KMS-11 (cell line): Measurements from ENCODE around the gene SNTG2.

ENCODE experiments used
- H2AFZ ChIP-seq: fragments of 200-600 bp; sonication (generic); 2 replicates; pipeline ENCODE4 v1.6.1; 2016; ENCODE audit warnings: antibody characterized with exemption, mixed run types, low read depth
- H3K27ac ChIP-seq: fragments of 200-600 bp; sonication (generic); 2 replicates; pipeline ENCODE4 v1.6.1; 2016; ENCODE audit warnings: mild to moderate bottlenecking, mixed run types
- H3K27me3 ChIP-seq: fragments of 200-600 bp; sonication (generic); 2 replicates; pipeline ENCODE4 v1.6.1; 2017; ENCODE audit warnings: mild to moderate bottlenecking, low read depth, mixed run types, moderate library complexity; ENCODE audit not compliant: insufficient read depth
- H3K36me3 ChIP-seq: fragments of 200-600 bp; sonication (generic); 2 replicates; pipeline ENCODE4 v1.6.1; 2017; ENCODE audit warnings: mild to moderate bottlenecking, mixed run types; ENCODE audit not compliant: insufficient read depth
- H3K4me1 ChIP-seq: fragments of 200-600 bp; sonication (generic); 2 replicates; pipeline ENCODE4 v1.6.1; 2016; ENCODE audit warnings: mild to moderate bottlenecking, low read depth, mixed run types; ENCODE audit not compliant: poor library complexity, severe bottlenecking
- H3K4me2 ChIP-seq: fragments of 200-600 bp; sonication (generic); 2 replicates; pipeline ENCODE4 v1.7.0; 2016; ENCODE audit warnings: mild to moderate bottlenecking, mixed run types
- H3K4me3 ChIP-seq: fragments of 200-600 bp; sonication (generic); IDR thresholded peaks from 2 replicates; pipeline ENCODE4 v1.6.1; 2017; ENCODE audit warnings: low read depth, low read length, mixed read lengths; ENCODE audit not compliant: insufficient read depth
- H3K79me2 ChIP-seq: fragments of 200-600 bp; sonication (generic); 2 replicates; pipeline ENCODE4 v1.6.1; 2016; ENCODE audit warnings: low read depth, mixed run types; ENCODE audit not compliant: insufficient read depth
- H3K9ac ChIP-seq: fragments of 200-600 bp; sonication (generic); 2 replicates; pipeline ENCODE4 v1.6.1; 2016; ENCODE audit warnings: mild to moderate bottlenecking, mixed run types
- H4K20me1 ChIP-seq: fragments of 200-600 bp; sonication (generic); 2 replicates; pipeline ENCODE4 v1.6.1; 2016; ENCODE audit warnings: mild to moderate bottlenecking, mixed run types; ENCODE audit not compliant: insufficient read depth
- TF ChIP-seq, protein P1 (sequence below): fragments of 200-600 bp; sonication (generic); conservative IDR thresholded peaks from 2 replicates; pipeline ENCODE4 v1.6.1; 2017; ENCODE audit warnings: low read depth, mild to moderate bottlenecking, antibody characterized with exemption, low read length, moderate library complexity, mixed read lengths

Gene SNTG2

DNA sequence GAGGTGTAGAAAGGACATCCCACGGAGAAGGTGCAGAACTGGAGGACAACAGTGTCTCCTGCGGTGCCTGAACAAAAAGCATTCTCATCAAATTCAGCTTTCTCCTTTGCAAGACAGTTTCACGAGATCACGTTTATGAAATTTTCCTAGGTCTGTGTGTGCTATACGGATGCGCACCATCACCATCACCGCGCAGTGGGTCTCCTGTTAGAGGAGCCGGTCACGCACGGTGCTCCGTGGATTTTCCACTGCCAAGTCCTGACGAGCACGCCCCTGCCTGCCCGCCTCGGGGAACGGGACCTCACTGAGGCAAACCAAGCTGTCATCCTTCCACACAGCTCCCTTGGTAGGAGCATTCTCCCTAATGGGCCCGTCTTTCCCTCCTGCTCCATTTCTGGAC lies 322.2 kb downstream of the SNTG2 start:
- H3K4me2 ChIP-seq = no peak overlapping the region
- no peak overlapping the region for H3K4me3 ChIP-seq
- H3K36me3 ChIP-seq = no peaks in the 10 kb centered on the region
- H2AFZ ChIP-seq = no peak overlapping the region
- H3K27ac ChIP-seq = no peak overlapping the region
- H3K4me1 ChIP-seq = no peaks in the 10 kb centered on the region
- H3K9ac ChIP-seq = no peak overlapping the region
- no peaks in the 10 kb centered on the region for H3K27me3 ChIP-seq
- no peaks in the 10 kb centered on the region for H4K20me1 ChIP-seq
- H3K79me2 ChIP-seq = no peaks in the 10 kb centered on the region
- TF ChIP-seq, protein P1, sequence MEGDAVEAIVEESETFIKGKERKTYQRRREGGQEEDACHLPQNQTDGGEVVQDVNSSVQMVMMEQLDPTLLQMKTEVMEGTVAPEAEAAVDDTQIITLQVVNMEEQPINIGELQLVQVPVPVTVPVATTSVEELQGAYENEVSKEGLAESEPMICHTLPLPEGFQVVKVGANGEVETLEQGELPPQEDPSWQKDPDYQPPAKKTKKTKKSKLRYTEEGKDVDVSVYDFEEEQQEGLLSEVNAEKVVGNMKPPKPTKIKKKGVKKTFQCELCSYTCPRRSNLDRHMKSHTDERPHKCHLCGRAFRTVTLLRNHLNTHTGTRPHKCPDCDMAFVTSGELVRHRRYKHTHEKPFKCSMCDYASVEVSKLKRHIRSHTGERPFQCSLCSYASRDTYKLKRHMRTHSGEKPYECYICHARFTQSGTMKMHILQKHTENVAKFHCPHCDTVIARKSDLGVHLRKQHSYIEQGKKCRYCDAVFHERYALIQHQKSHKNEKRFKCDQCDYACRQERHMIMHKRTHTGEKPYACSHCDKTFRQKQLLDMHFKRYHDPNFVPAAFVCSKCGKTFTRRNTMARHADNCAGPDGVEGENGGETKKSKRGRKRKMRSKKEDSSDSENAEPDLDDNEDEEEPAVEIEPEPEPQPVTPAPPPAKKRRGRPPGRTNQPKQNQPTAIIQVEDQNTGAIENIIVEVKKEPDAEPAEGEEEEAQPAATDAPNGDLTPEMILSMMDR = no peak

DNA sequence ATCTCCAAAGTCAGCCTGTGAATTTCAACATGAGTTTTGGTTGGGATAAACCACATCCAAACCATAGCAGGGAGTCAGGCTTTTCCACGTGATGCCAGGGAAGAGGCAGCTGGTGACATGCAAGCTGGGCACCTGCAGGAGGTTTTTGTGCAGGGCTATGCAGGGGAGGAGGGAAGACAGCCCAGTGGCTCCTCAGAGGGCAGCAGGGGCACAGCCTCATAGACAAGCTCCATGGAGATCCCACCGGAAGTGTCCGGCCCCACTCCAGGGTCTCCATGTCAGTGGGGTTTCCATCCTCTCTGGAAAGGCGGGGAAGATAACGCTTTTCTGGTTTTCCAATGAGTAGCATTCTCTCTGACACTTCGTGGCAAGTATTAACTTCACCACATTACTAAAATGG lies 327.0 kb downstream of the SNTG2 start:
- H3K36me3 ChIP-seq = no peaks in the 10 kb centered on the region
- H3K4me1 ChIP-seq = no peaks in the 10 kb centered on the region
- TF ChIP-seq, protein P1 = no peak
- no peak overlapping the region for H3K4me2 ChIP-seq
- H3K4me3 ChIP-seq = no peak overlapping the region
- H3K79me2 ChIP-seq = no peaks in the 10 kb centered on the region
- no peaks in the 10 kb centered on the region for H4K20me1 ChIP-seq
- H2AFZ ChIP-seq = no peak overlapping the region
- H3K27me3 ChIP-seq = no peaks in the 10 kb centered on the region
- H3K9ac ChIP-seq = no peak overlapping the region
- no peak overlapping the region for H3K27ac ChIP-seq

DNA sequence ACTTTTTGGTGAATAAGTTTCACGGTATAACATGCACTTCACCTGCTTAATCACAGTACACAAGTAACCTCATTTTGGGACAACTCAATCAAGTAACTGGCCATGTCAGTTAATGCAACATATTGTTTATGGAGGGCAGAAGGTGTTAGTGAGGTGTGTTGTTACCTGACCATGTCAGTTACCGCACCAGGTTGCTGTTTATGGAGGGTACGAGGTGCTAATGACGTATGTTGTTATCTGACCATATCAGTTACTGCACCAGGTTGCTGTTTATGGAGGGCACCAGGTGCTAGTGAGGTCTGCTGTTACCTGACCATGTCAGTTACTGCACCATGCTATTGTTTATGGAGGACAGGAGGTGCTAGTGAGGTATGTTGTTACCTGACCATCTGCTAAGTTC lies 327.5 kb downstream of the SNTG2 start:
- Histone ChIP-seq H3K4me3 (no peak overlapping the region), H3K4me2 (no peak overlapping the region), H3K9ac (no peak overlapping the region), H3K4me1 (no peaks in the 10 kb centered on the region), H3K27ac (no peak overlapping the region), H4K20me1 (no peaks in the 10 kb centered on the region), H3K27me3 (no peaks in the 10 kb centered on the region), H2AFZ (no peak overlapping the region), H3K36me3 (no peaks in the 10 kb centered on the region), H3K79me2 (no peaks in the 10 kb centered on the region)
- TF ChIP-seq, protein P1 = no peak

DNA sequence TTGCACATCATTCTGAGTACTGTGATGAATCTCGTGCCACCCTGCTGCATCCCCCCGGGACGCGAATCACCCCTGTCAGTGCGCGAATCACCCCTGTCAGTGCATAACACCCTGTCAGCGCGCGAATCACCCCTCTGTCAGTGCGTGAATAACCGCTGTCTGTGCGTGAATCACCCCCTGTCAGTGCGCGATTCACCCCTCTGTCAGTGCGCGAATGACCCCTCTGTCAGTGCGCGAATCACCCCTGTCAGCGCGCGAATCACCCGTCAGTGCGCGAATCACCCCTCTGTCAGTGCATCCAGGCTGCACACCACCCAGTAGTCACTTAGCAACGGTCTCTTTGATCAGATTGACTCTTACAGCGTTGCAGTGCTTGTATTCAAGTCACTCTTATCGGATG lies 328.2 kb downstream of the SNTG2 start:
- Histone ChIP-seq H3K27me3 (no peaks in the 10 kb centered on the region), H3K4me2 (no peak overlapping the region), H3K27ac (no peak overlapping the region), H3K9ac (no peak overlapping the region), H4K20me1 (no peaks in the 10 kb centered on the region), H2AFZ (no peak overlapping the region), H3K4me1 (no peaks in the 10 kb centered on the region), H3K4me3 (no peak overlapping the region), H3K79me2 (no peaks in the 10 kb centered on the region), H3K36me3 (no peaks in the 10 kb centered on the region)
- TF ChIP-seq, protein P1 = no peak

DNA sequence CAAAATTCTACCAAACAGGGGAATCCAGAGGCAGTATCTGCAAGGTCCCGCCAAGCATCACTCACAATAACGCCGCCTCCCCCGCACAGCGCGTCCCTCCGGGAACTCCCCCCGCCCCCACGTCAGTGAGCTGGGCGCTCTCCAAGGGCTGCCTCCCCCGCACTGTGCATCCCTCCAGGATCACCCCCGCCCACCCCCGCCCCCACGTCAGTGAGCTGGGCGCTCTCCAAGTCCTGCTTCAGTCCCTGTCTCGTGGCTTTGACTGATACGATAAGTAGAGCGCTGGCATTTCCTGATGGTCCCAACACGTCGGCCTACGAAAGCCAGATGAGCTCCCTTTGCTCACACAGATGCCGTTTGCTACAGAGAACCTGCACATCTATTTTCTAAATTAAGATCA lies 331.9 kb downstream of the SNTG2 start:
- no peaks in the 10 kb centered on the region for H3K79me2 ChIP-seq
- no peaks in the 10 kb centered on the region for H3K27me3 ChIP-seq
- H3K36me3 ChIP-seq = no peaks in the 10 kb centered on the region
- no peak overlapping the region for H2AFZ ChIP-seq
- TF ChIP-seq, protein P1 = no peak
- no peaks in the 10 kb centered on the region for H3K4me1 ChIP-seq
- no peak overlapping the region for H3K4me3 ChIP-seq
- H4K20me1 ChIP-seq = no peaks in the 10 kb centered on the region
- H3K9ac ChIP-seq = no peak overlapping the region
- H3K4me2 ChIP-seq = no peak overlapping the region
- no peak overlapping the region for H3K27ac ChIP-seq
